LHCN-M2 (cell line): ENCODE data around the gene CST11. TPM values are rescaled to one million over a fixed set of nuclear protein-coding genes. Genes with fewer than 3 reads are reported as not detected.

Source experiments
- DNase-seq: peaks from one replicate; pipeline ENCODE4 v3.0.0-alpha.2; 2012; ENCODE audit warnings: low read depth
- total RNA-seq: library from RNA; depleted of rRNA; stranded (reverse); fragments of >200 nt; gene quantifications from 2 replicates; pipeline ENCODE4 v1.2.3, GENCODE V29; 2014

CST11 gene
- total RNA-seq, 1 experiment from 2014 or later, result not detected

- no peak for DNase-seq
Measured at GRCh38 chr20:23454816-23455215, 2.1 kb upstream of the CST11 start.

- DNase-seq, result no peak
Measured at GRCh38 chr20:23453549-23454543, 1.2 kb upstream of the CST11 start.

- DNase-seq, result no peak
Measured at GRCh38 chr20:23451956-23452487, 654 bp downstream of the CST11 start.

- no peak for DNase-seq
Measured at GRCh38 chr20:23450877-23451276, 1.8 kb downstream of the CST11 start.

GRCh38 chr20:23449421-23449820 lies 3.3 kb downstream of the CST11 start:
- no peak for DNase-seq

GRCh38 chr20:23448167-23448566 lies 4.5 kb downstream of the CST11 start:
- DNase-seq, result no peak

- peak; percentile 25 for DNase-seq
Measured at GRCh38 chr20:23446505-23446904, 6.2 kb downstream of the CST11 start.

- DNase-seq, result peak; percentile 72
Measured at GRCh38 chr20:23445596-23446217, 7.0 kb downstream of the CST11 start.

- no peak for DNase-seq
Measured at GRCh38 chr20:23444859-23445258, 7.8 kb downstream of the CST11 start.

- no peak for DNase-seq
Measured at GRCh38 chr20:23442436-23442835, 10.2 kb downstream of the CST11 start.

GRCh38 chr20:23441850-23442313 lies 10.8 kb downstream of the CST11 start:
- peak; percentile 68 for DNase-seq

GRCh38 chr20:23440004-23440403 lies 12.7 kb downstream of the CST11 start:
- no peak for DNase-seq

- no peak for DNase-seq
Measured at GRCh38 chr20:23438661-23439060, 14.0 kb downstream of the CST11 start.

- DNase-seq, result no peak
Measured at GRCh38 chr20:23437126-23437899, 15.4 kb downstream of the CST11 start.

- no peak for DNase-seq
Measured at GRCh38 chr20:23436681-23437080, 16.0 kb downstream of the CST11 start.

- DNase-seq, result no peak
Measured at GRCh38 chr20:23435626-23436539, 16.8 kb downstream of the CST11 start.

- no peak for DNase-seq
Measured at GRCh38 chr20:23434521-23435313, 18.0 kb downstream of the CST11 start.

GRCh38 chr20:23433628-23434027 lies 19.0 kb downstream of the CST11 start:
- DNase-seq, result no peak

GRCh38 chr20:23425129-23425528 lies 27.5 kb downstream of the CST11 start:
- no peak for DNase-seq
